UCSD-AML1 (cell line): ENCODE measurements around the gene NCAM2.
A peak's percentile ranks its signal among the peaks of the same experiment; 100 is the strongest.

Source experiments
- DNase-seq: peaks from one replicate; lab custom pipeline; 2025; ENCODE audit not compliant: unreplicated experiment; lab: John Stamatoyannopoulos, UW

NCAM2 gene

GRCh38 chr21:20997636-20998455 is at the start of gene NCAM2:
NCAM2 (plus strand) TSS chr21:20998409.
- peak; percentile 59 for DNase-seq

GRCh38 chr21:20949884-20950283 is 48.3 kb upstream of the NCAM2 start:
- DNase-seq, result no peak

- no peak for DNase-seq
These were observed 32.4 kb upstream of the NCAM2 start for GRCh38 chr21:20965816-20966215.

GRCh38 chr21:20968391-20968790 is 29.8 kb upstream of the NCAM2 start:
- DNase-seq, result no peak

- DNase-seq, result no peak
These were observed 27.5 kb upstream of the NCAM2 start for GRCh38 chr21:20970691-20971090.

- peak; percentile 12 for DNase-seq
These were observed 26.8 kb upstream of the NCAM2 start for GRCh38 chr21:20971296-20971921.

GRCh38 chr21:20994790-20995189 is 3.4 kb upstream of the NCAM2 start:
- DNase-seq, result no peak

- no peak for DNase-seq
These were observed 1.5 kb upstream of the NCAM2 start for GRCh38 chr21:20996421-20997310.

GRCh38 chr21:20997311-20997635 is 936 bp upstream of the NCAM2 start:
- DNase-seq, result no peak

GRCh38 chr21:20998456-20998789 is 214 bp downstream of the NCAM2 start:
- DNase-seq, result no peak

GRCh38 chr21:20998886-20999285 is 677 bp downstream of the NCAM2 start:
- DNase-seq, result no peak

- peak; percentile 11 for DNase-seq
These were observed 1.4 kb downstream of the NCAM2 start for GRCh38 chr21:20999659-21000058.

- DNase-seq, result no peak
These were observed 2.5 kb downstream of the NCAM2 start for GRCh38 chr21:21000591-21001175.

- DNase-seq, result no peak
These were observed 3.4 kb downstream of the NCAM2 start for GRCh38 chr21:21001591-21002100.

GRCh38 chr21:21002153-21002552 is 3.9 kb downstream of the NCAM2 start:
- DNase-seq, result no peak

- no peak for DNase-seq
These were observed 5.5 kb downstream of the NCAM2 start for GRCh38 chr21:21003701-21004100.

- DNase-seq, result no peak
These were observed 9.4 kb downstream of the NCAM2 start for GRCh38 chr21:21007606-21008005.

GRCh38 chr21:21010228-21010627 is 12.0 kb downstream of the NCAM2 start:
- no peak for DNase-seq

- no peak for DNase-seq
These were observed 12.5 kb downstream of the NCAM2 start for GRCh38 chr21:21010698-21011097.

- no peak for DNase-seq
These were observed 20.6 kb downstream of the NCAM2 start for GRCh38 chr21:21018821-21019220.

GRCh38 chr21:21019681-21020080 is 21.5 kb downstream of the NCAM2 start:
- no peak for DNase-seq
